ENCODE data around the gene SORBS1.

SORBS1 gene

GRCh38 chr10:95456516-95456915 lies 104.7 kb downstream of the SORBS1 start:
- DNase-seq, result no peak

DNA sequence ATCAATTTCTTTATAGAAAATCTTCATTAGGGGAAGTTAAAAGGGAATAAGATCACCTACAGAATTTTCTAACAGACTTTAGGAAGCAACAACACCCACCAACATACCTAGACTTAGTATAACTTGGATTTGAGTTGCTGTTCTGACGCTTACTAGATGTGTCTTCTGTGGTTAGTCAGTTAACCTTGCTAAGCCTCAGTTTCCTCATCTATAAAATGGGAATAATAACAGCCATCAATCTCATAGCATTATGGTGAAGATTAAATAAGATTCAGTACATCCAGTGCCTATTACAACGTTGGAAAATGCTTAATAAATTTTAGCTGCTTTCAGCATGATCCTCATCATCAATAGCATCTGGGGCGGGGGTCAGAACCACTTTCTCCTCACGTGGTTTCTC lies 106.2 kb downstream of the SORBS1 start:
- DNase-seq, result no peak

DNA sequence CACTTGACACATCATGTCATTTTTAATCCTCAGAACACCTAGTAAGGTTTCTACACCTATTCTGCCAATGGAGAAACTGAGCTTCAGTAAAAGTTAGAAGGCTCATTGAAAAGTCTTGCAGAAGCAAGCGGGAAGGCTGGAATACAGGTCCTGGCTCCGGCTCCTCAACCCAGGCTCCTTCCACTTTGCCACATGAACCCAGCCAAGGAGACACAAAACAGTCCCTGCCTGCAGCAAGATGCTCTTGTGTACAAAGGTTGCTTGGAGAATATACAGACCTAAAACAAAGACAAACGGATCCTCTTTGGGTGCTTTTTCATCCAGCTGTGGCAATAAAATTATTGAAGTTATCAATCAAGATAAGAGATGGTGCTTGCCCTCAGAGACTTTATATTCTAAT lies 106.8 kb downstream of the SORBS1 start:
- DNase-seq, result no peak

DNA sequence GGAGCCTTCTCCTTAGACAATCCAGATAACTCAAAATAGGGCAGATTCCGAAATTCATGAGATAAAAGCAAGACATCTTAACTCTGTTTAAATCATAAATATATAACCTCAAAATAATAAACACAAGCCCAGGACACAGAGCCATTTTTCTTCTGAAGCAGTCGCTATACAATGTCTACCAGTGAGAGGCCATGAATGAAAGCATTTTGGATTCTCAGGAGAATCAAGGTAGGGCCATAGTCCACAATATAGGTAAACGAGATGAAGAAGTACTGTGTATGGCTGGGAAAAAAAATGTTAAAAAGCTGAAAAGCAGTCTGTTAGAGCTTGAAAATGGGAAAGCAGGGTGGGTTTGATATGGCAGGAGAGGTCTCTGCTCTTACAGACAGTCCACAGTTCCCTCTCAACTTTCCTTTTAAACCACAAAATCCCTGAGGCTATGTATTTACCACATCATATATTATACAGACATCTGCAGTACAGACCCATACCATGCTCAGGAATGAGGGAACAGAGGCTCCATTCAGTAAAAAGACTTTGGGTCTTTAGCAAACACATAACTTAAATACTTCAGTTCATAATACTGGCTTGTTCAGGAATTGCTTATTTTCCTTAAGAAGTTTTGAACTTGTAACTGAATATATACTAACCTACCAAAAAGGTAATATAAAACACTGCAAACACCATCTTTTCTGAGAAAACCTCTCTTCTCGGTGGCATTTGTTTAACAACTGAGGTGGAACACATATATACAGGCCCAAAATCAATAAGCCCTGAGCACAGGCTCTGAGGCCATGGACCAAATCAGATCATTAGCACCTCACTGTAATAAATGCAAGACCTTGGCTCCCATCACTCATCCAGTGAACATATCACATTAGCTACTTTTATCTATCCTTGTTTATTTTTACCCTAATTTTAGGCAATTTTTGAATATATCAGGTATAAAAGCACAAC lies 109.3 kb downstream of the SORBS1 start:
- DNase-seq, result peak; percentile 8

GRCh38 chr10:95451150-95451549 lies 110.0 kb downstream of the SORBS1 start:
- no peak for DNase-seq

GRCh38 chr10:95450188-95450587 lies 111.0 kb downstream of the SORBS1 start:
- no peak for DNase-seq

GRCh38 chr10:95447685-95448084 lies 113.5 kb downstream of the SORBS1 start:
- DNase-seq, result peak; percentile 9

- DNase-seq, result peak; percentile 81
These were observed 115.2 kb downstream of the SORBS1 start for GRCh38 chr10:95445837-95446486.

DNA sequence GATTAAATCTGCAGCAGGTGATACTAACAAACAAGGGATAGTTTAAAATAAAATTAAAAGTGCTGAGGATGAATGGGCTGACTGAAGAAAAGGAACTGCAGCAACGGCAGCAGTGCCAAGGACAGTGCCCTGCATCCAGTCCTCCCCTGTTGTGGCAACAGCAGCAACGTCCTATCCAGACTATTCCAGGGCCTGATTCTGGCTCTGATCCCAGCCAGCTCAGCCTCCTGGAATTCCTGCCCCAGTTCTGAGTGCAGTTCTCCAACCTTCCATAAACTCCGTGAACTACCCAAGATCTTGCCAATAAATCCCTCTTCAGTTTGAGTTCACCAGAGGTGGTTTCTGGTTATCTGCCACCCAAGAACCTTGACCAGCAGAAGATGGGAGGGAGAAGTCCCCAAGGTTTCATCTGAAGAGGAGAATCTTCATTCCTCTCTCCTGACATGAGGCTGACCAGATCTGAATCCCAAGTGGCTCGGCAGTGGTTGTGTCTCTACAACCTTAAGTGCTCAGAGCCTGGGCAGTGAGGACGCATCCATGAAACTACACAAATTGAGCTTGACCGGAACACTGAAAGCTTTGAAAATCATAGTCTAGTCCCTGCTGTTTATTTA lies 115.8 kb downstream of the SORBS1 start:
- DNase-seq, result peak; percentile 80

DNA sequence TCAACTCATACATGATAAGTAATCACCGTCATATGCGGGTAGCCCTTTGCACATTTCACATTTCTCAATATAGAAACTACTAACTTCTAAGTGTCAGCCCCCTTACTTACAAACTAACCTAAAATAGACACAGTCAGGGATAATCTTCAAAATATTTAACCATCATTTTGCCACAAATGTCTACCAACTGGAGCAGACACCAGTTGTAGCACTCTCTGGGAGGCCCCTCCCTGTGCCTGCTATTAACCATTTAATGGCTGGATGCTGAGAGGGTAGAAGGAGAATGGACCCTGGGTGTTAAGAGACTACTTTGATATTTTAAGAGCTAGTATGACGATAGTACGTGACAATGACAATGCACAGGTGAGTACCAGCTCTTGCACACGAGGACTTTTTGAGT lies 116.4 kb downstream of the SORBS1 start:
- DNase-seq, result no peak

- DNase-seq, result no peak
These were observed 117.5 kb downstream of the SORBS1 start for GRCh38 chr10:95443636-95444035.

DNA sequence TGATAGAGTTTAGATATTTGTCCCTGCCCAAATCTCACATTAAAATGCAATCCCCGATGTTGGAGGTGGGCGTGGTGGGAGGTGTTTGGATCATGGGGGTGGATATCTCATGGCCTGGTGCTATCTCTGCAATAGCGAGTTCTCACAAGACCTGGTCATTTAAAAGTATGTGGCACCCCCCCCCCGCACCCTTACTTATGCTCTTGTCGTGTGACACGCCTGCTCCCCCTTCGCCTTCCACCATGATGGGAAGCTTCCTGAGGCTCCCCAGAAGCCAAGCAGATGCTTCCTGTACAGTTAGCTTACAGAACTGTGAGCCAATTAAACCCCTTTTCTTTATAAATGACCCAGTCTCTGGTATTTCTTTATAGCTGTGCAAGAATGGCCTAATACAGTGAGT lies 118.8 kb downstream of the SORBS1 start:
- DNase-seq, result no peak

DNA sequence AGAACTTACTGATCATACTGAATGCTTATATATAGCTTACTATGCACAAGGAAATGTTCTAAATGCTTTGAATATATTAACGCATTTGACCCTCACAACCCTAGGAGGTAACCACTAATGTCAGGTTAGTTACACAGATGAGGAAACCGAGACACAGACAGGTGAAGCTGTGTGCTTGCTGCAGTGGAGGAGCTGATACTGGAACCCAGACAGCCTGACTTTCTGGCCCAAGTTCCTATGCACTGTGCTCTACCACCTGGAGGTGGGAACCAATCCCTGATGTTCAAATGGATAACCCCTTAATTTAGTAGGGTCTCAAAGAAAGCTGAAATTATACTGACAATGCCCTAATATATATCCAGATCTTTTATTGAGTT lies 119.6 kb downstream of the SORBS1 start:
- no peak for DNase-seq

- DNase-seq, result no peak
These were observed 120.2 kb downstream of the SORBS1 start for GRCh38 chr10:95440756-95441546.

GRCh38 chr10:95440038-95440725 lies 121.0 kb downstream of the SORBS1 start:
- DNase-seq, result no peak

DNA sequence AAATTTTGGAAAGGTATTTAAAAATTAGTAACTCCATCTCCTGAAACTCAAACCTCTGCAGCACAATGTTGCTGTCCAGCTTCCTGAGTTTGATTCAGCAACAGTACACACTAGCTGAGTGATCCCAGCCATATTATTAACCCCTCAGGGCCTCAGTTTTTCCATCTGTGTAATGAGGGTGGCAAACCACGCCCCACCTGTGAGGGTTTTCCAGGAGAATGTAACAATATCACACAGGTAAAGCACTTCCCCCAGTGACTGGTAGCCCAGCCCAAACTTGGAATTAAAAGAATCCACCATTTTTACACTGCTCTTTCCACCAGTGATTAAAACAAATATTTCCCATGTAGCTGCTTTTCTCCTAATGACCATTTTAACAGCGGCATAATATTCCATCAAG lies 122.4 kb downstream of the SORBS1 start:
- DNase-seq, result no peak

GRCh38 chr10:95437669-95438068 lies 123.5 kb downstream of the SORBS1 start:
- no peak for DNase-seq

DNA sequence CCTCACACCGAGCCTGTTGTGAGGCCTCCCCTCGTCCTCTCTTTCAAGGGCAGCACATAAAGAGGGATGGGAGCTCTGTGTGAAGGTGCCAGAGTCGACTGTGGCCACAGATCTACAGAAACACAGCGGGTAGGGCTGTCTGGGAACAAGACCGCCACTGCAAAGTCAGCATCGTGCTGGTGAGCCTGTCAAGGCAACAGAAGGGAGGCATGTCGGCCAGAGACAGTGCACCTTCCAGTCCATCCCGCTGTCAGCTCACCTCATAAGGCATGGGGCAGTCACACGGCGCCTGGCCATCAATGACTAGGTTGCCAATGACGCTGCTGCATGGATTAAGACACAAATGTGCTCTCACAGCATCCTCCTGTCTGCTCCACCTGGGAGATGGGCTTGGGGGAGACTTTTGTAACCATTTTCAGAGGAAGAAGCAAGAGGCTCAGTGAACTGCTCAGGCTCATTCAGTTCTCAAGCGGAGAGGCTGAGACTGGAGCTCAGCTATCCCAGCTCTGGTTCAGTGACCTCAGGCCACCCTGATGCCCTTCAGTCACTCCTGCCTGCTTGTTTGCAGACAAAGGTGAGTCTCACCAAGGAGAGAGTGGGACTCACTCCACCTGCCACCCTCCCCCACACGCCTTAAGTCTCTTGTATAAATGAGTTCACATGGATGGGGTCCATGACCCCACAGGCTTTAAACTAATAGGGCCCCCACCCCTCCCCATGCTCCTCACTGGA lies 125.5 kb downstream of the SORBS1 start:
- no peak for DNase-seq

- DNase-seq, result no peak
These were observed 126.6 kb downstream of the SORBS1 start for GRCh38 chr10:95434583-95434982.

GRCh38 chr10:95431900-95432342 lies 129.2 kb downstream of the SORBS1 start:
- no peak for DNase-seq

DNA sequence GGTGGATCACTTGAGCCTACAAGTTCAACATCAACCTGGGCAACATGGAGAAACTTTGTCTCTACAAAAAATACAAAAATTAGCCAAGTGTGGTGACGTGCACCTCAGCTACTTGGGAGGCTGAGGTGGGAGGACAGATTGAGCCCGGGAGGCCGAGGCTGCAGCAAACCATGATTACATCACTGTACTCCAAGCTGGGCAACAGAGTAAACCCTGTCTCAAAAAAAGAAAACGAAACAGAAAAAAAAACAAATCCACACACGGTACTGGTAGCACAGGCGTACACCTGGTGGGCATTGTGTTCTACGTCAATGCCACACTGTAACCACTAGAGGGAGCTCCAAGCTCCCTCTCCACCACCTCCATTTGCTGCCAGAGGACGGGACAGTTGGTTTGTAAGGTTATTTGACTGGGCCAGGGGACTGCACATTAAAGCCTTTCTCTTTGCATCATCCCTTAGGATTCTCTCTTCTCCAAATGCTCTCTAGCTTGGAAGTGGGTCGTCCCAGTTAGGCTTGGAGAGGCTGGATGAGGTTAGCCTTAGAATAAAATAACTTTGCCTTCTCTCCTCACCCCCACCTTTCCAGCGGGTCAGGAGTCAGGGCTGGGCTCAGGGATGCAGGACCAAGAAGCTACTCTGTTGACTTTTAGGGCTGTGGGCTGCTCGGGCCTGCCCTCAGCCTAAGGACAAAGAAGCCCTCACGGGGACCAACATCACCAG lies 130.8 kb downstream of the SORBS1 start:
- DNase-seq, result peak; percentile 47

All from fibroblast of skin of right biceps (primary cell).